Ramos (cell line): ENCODE data around the gene PRKCB.
"Not testable (repeated sequence)": the region's sequence is repeated elsewhere in the genome, so short reads cannot be mapped to it uniquely, and the experiment has no call there.

Experiments
- in situ Hi-C: fragments of 300-500 bp; cut with MboI; formaldehyde crosslinking; loops from one replicate; pipeline ENCODE4 v1.14.3; 2022; ENCODE audit warnings: low sequenced_read_pairs; ENCODE audit not compliant: unreplicated experiment

Gene PRKCB

DNA sequence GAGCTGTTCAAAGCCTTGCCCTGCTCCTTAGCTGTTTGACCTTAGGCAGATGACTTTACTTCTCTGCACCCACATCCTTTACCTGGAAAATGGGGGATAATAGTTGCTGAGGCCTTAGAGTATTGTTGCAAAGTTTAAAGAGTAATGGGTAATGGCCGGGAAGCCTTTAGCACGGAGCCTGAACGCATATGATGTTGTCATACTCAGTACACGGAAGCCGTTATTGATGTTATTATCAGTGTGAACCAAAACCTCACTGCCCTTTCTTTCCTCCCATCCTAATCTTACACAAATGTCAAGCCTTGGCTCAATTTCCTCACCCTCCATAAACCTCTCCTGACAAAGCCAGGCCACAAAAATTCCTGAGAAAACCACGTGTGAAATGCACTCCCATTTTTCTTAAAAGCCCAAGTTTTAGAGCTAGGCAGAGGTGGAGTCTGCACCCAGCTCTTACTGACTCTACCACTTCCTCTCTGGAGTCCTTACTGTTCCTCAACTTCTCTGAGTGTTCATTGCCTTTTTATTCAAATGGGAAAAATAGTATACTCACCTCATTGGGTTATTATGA lies 353.1 kb downstream of the PRKCB start:
- in situ Hi-C loops: no loop called here

GRCh38 chr16:24189941-24190340 lies 354.2 kb downstream of the PRKCB start:
- in situ Hi-C loops: no loop called here

- in situ Hi-C loops: no loop called here
Observed at GRCh38 chr16:24191876-24192402, 356.2 kb downstream of the PRKCB start.

DNA sequence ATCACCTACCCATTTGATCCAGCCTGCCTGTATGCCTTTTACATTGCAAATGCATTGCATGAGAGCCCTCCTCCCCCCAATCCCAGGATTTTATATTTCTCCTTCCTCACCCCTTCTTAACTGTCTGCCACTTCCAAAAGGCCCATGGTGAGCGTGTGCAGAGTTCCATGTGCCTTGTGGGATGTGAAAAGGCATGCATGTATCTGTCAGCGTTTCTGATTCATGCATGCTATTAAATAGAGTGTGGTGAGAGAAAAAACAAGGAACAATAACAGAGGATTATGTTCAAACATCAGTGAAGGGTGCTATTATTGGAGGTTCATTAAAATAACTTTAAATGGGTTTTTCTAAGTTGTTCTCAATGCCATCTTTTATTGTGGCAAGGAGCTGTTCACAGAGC lies 359.4 kb downstream of the PRKCB start:
- in situ Hi-C loops: no loop called here

- in situ Hi-C loops: no loop called here
Observed at GRCh38 chr16:24198807-24199533, 363.2 kb downstream of the PRKCB start.

- in situ Hi-C loops: no loop called here
Observed at GRCh38 chr16:24203675-24204074, 367.9 kb downstream of the PRKCB start.

GRCh38 chr16:24204150-24204665 lies 368.4 kb downstream of the PRKCB start:
- in situ Hi-C loops: no loop called here

- in situ Hi-C loops: no loop called here
Observed at GRCh38 chr16:24206926-24207325, 371.1 kb downstream of the PRKCB start.

GRCh38 chr16:24208710-24209109 lies 372.9 kb downstream of the PRKCB start:
- in situ Hi-C loops: no loop called here

- in situ Hi-C loops: no loop called here
Observed at GRCh38 chr16:24214992-24215391, 379.2 kb downstream of the PRKCB start.

DNA sequence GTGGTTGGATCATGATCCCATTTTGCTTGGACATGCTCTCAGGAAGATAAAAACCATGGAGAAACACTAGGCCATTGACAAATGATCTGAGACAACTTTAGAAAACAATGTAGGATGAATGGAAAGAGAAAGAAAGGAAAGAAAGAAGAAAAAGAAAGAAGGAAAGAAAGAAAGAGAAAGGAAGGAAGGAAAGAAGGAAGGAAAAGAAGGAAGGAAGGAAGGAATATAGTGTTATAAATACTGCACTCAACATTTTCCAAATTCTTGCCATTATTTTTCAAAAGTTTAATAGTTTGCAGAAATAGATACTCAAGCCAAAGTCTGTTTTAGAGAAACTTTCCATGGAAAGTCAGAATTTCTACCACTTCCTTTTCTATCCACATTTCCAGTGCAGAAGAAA lies 381.2 kb downstream of the PRKCB start:
- in situ Hi-C loops: no loop called here

- in situ Hi-C loops: no loop called here
Observed at GRCh38 chr16:24217461-24217860, 381.7 kb downstream of the PRKCB start.

DNA sequence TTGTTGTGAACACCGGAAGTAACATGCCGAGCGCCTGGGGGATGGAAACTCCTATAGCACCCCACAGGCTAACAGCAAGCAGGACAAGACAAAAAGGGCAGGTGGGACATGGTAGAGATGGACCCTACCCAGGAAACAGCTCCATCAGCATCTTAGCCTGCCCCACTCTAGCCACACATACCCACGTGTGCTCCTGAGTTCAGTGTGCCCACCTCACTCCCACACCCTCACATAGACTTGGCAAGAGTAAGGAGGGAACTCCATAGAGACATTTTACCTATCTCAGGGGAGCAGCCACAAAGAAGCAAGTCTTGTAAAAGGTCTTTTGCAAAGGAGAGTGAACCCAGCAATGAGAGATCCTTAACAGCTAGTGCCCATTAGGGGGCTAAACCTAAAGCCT lies 382.5 kb downstream of the PRKCB start:
- in situ Hi-C loops: no loop called here

- in situ Hi-C loops: no loop called here
Observed at GRCh38 chr16:24221219-24221618, 385.4 kb downstream of the PRKCB start.

GRCh38 chr16:24228514-24228913 lies 392.7 kb downstream of the PRKCB start:
- in situ Hi-C loops: no loop called here

DNA sequence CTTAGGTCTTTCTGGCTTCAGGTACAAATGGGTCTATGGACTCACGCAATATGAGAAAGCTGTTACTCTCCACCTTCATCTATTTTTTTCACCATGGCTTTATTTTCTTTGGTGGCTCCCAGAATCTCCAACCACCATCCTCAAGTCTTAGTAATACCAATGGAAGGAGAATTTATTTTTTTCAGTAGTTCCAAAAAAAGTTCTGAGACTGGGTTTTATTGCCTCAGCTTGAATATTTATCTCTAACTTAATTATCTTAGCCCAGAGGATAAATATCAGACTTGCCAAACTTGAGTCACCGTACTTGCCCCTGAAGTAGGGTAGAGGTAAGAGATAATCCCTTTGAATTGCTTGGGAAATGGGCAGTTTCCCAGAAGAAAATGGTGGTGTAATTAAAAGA lies 397.2 kb downstream of the PRKCB start:
- in situ Hi-C loops: no loop called here

- in situ Hi-C loops: no loop called here
Observed at GRCh38 chr16:24234737-24235136, 399.0 kb downstream of the PRKCB start.

GRCh38 chr16:24235806-24236205 lies 400.0 kb downstream of the PRKCB start:
- in situ Hi-C loops: no loop called here

GRCh38 chr16:24238846-24239245 lies 403.1 kb downstream of the PRKCB start:
- in situ Hi-C loops: not testable (repeated sequence)

DNA sequence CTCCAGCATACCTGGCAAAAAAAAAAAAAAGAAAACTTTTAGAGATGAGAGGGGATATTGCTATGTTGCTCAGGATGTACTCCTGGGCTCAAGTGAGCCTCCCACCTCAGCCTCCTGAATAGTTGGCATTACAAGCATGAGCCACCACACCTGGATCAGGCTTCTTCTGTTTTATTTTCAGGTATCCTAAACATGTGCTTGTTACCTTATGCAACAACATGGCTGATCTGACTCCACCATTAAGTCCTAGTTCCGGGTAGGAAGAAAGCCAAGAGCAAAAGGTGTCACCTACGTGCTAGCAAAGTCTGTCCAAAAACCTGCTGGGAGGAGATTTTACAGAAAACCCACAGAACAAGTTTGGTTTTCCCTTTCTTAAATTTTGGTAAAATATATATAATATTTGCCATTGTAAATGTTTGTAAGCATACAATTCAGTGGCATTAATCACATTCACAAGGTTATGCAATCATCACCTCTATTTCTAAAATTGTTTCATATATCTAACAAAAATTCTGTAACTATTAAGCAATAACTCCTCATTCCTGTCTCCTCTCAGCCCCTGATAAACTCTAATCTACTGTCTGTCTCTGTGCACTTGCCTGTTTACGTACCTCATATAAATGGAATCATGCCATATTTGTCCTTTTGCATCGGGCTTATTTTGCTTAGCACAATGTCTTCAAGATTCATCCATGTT lies 411.3 kb downstream of the PRKCB start:
- in situ Hi-C loops: loop anchor here (10.0 kb wide), 1 partner anchor 172 kb away; no protein-coding TSS in a partner anchor

DNA sequence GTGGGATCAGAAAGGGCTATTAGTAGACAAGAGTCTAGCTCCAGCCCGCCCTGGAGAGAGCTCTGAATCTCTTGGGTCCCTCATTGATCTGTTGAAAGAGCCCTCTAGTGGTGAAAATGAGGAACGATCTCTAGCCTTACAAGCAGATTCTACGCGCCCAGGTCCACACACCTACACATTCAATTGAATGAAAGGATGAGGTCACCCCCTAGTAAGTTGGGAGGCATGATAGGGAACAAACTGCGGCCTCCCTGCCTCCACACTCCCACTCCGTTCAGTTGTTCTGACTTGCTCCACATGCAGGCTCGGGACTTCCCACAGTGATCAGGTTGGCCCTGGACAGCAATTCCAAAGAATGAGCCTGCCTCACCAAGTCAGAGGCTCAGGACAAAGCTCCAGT lies 417.4 kb downstream of the PRKCB start:
- in situ Hi-C loops: loop anchor here (10.0 kb wide), 1 partner anchor 208 kb away; no protein-coding TSS in a partner anchor
